ENCODE measurements around the gene SYNGR3. TPM values are rescaled to one million over a fixed set of nuclear protein-coding genes. Genes with fewer than 3 reads are reported as not detected.

The SYNGR3 gene
- total and polyA plus RNA-seq, 8 donors, result 0.21 to 0.93 (median 0.33) TPM

GRCh38 chr16:1990351-1991134 lies 773 bp downstream of the SYNGR3 start:
- H3K4me3 ChIP-seq, result peak overlapping the region in 1 of 2 donors; percentile 16
- no peak for TF ChIP-seq CTCF (IDR thresholded peaks at IDR 0.05)
- DNase-seq (peak in 2 of 4 donors; percentile 32 to 79), ATAC-seq (peak; percentile 5)
- intact Hi-C loops (cut with DNase I), result no loop called here
- no peak overlapping the region for H3K27ac ChIP-seq
- peaks cover 0 to 19% of the 10 kb centered on the region in 2 donors for H3K36me3 ChIP-seq
- peaks cover 18 to 41% of the 10 kb centered on the region in 2 donors for H3K4me1 ChIP-seq
- H3K27me3 ChIP-seq, result peaks cover 29 to 41% of the 10 kb centered on the region in 2 donors
- peaks cover 0 to 5% of the 10 kb centered on the region in 2 donors for H3K9me3 ChIP-seq

DNA sequence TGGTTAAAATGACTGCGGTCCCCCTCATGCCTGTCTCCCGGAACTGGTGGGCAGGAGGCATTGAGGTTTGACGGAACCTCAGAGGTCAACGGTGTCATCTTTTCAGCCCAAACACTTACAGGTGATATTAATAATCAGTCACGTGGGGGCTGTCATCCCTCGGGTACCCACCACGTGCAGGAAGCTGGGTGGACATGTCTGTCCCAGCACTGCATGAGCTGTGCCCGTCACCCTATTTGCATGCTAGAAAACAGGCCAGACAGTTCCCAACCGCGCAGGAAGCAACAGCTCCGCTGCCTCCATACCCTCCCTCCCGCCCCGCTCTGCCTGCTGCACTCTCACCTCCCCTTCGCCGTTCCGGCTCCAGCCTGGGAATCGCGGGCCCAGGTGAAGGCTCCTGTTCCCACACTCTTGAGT lies 1.4 kb downstream of the SYNGR3 start:
- Histone ChIP-seq H3K4me3 (peak overlapping the region in 1 of 2 donors; percentile 46), H3K36me3 (peaks cover 0 to 13% of the 10 kb centered on the region in 2 donors), H3K4me1 (peaks cover 17 to 37% of the 10 kb centered on the region in 2 donors), H3K27me3 (peaks cover 29 to 41% of the 10 kb centered on the region in 2 donors), H3K27ac (no peak overlapping the region), H3K9me3 (peaks cover 0 to 5% of the 10 kb centered on the region in 2 donors)
- intact Hi-C loops (cut with DNase I), result no loop called here
- ATAC-seq, result peak; percentile 2
- no peak for TF ChIP-seq CTCF (IDR thresholded peaks at IDR 0.05)
- peak in 1 of 4 donors; percentile 79 for DNase-seq

DNA sequence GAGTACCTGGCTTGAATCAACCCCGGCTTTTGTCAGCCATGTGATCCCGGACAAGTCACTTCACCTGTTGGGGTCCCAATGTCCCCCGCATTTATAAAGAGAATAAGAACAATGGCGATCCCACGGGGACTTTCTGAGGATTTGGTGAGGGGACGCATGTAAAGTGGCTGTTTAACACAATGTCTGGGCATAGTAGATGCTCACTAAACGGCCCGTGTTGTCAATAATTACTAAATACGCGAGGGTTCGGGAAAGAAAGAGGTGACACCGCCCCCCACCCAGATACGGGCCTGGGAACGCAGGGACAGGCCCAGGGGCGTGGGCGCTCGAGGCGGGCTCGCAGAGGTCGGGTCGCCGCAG lies 1.8 kb downstream of the SYNGR3 start:
- H3K4me3 ChIP-seq, result peak overlapping the region; percentile 38 to 46
- peaks cover 0 to 5% of the 10 kb centered on the region in 2 donors for H3K9me3 ChIP-seq
- TF ChIP-seq CTCF (IDR thresholded peaks at IDR 0.05), result no peak
- peak overlapping the region in 1 of 2 donors; percentile 66 for H3K27ac ChIP-seq
- no peak for ATAC-seq
- peaks cover 0 to 8% of the 10 kb centered on the region in 2 donors for H3K36me3 ChIP-seq
- H3K27me3 ChIP-seq, result peaks cover 29 to 41% of the 10 kb centered on the region in 2 donors
- intact Hi-C loops (cut with DNase I), result no loop called here
- H3K4me1 ChIP-seq, result peaks cover 17 to 37% of the 10 kb centered on the region in 2 donors
- no peak for DNase-seq

- Histone ChIP-seq H3K4me1 (peaks cover 17 to 37% of the 10 kb centered on the region in 2 donors), H3K4me3 (peak overlapping the region; percentile 38 to 46), H3K36me3 (peaks cover 0 to 5% of the 10 kb centered on the region in 2 donors), H3K27ac (peak overlapping the region in 1 of 2 donors; percentile 66), H3K9me3 (peaks cover 0 to 5% of the 10 kb centered on the region in 2 donors), H3K27me3 (peaks cover 29 to 41% of the 10 kb centered on the region in 2 donors)
- TF ChIP-seq CTCF (IDR thresholded peaks at IDR 0.05), result no peak
- DNase-seq (peak in 3 of 4 donors; percentile 87 to 99 (median 97)), ATAC-seq (peak; percentile 89)
- intact Hi-C loops (cut with DNase I), result no loop called here
Measured at GRCh38 chr16:1991948-1992703, 2.4 kb downstream of the SYNGR3 start.

Data from left lung (tissue), 10 donors.